IMR-90 (cell line): ENCODE measurements around the gene HAUS7. TPM values are rescaled to one million over a fixed set of nuclear protein-coding genes. Genes with fewer than 3 reads are reported as not detected.

Experiments
- ATAC-seq: fragments of 200-7000 bp; cut with Tn5 transposase; 2 replicates; pipeline ENCODE4 v1.9.1; 2020; ENCODE audit warnings: low read depth, mild to moderate bottlenecking, moderate library complexity
- BruUV-seq: library from RNA; stranded (reverse); fragments of 400-500 nt; replicated peaks from 2 replicates; lab custom pipeline; 2021; lab: Mats Ljungman, UMichigan
- CTCF ChIA-PET: fragments of 300-600 bp; formaldehyde crosslinking; extraction: SDS; loops from one replicate; lab custom pipeline; 2021; ENCODE audit warnings: antibody characterized with exemption; lab: Yijun Ruan, JAX
- POLR2A ChIA-PET: fragments of 300-600 bp; sonication (Branson Sonifier 250); formaldehyde crosslinking; loops from one replicate; lab custom pipeline; 2022; ENCODE audit warnings: antibody characterized with exemption; ENCODE audit not compliant: unreplicated experiment; lab: Charles Lee
- DNase-seq: peaks from one replicate; pipeline ENCODE4 v3.0.0; 2013
- H2AFZ ChIP-seq: replicated peaks from 2 replicates; pipeline ENCODE3; 2013; ENCODE audit warnings: low read length, mild to moderate bottlenecking; ENCODE audit not compliant: poor library complexity
- H2AK5ac ChIP-seq: 2 replicates; pipeline ENCODE4 v1.6.1; 2013; ENCODE audit warnings: low read depth, low read length, inconsistent platforms
- H2AK9ac ChIP-seq: replicated peaks from 2 replicates; pipeline ENCODE3; 2013; ENCODE audit warnings: mild to moderate bottlenecking, low read depth, low read length, moderate library complexity; ENCODE audit not compliant: poor library complexity
- H2BK120ac ChIP-seq: 2 replicates; pipeline ENCODE4 v1.6.1; 2013; ENCODE audit warnings: low read depth, low read length, inconsistent platforms
- H2BK15ac ChIP-seq: 3 replicates; pipeline ENCODE4 v1.6.1; 2013; ENCODE audit warnings: low read depth, low read length, inconsistent platforms
- H2BK20ac ChIP-seq: 2 replicates; pipeline ENCODE4 v1.6.1; 2013; ENCODE audit warnings: low read depth, mild to moderate bottlenecking, inconsistent platforms, low read length, moderate library complexity
- H2BK5ac ChIP-seq: 2 replicates; pipeline ENCODE4 v1.6.1; 2013; ENCODE audit warnings: mild to moderate bottlenecking, low read depth, low read length, inconsistent platforms; ENCODE audit not compliant: poor library complexity, severe bottlenecking
- H3K14ac ChIP-seq: replicated peaks from 2 replicates; pipeline ENCODE4 v1.6.1; 2013; ENCODE audit warnings: low read depth, low read length, inconsistent platforms
- H3K18ac ChIP-seq: 2 replicates; pipeline ENCODE4 v1.6.1; 2013; ENCODE audit warnings: low read depth, low read length, control low read depth
- H3K23ac ChIP-seq: 2 replicates; pipeline ENCODE4 v1.6.1; 2013; ENCODE audit warnings: low read depth, low read length, inconsistent platforms
- H3K27ac ChIP-seq: 2 replicates; pipeline ENCODE4 v1.5.1; 2013; ENCODE audit warnings: mild to moderate bottlenecking, control low read depth, low read length; ENCODE audit not compliant: insufficient read depth
- H3K27me3 ChIP-seq: 2 replicates; pipeline ENCODE4 v1.6.1; 2013; ENCODE audit warnings: low read length; ENCODE audit not compliant: control insufficient read depth, insufficient read depth
- H3K36me3 ChIP-seq: 2 replicates; pipeline ENCODE4 v1.6.1; 2013; ENCODE audit warnings: low read length, mixed read lengths; ENCODE audit not compliant: control insufficient read depth, insufficient read depth
- H3K4ac ChIP-seq: 2 replicates; pipeline ENCODE4 v1.6.1; 2013; ENCODE audit warnings: low read depth, low read length, inconsistent platforms
- H3K4me1 ChIP-seq: 2 replicates; pipeline ENCODE4 v1.6.1; 2013; ENCODE audit warnings: low read length, mixed read lengths; ENCODE audit not compliant: control insufficient read depth, insufficient read depth
- H3K4me2 ChIP-seq: 2 replicates; pipeline ENCODE4 v1.6.1; 2013; ENCODE audit warnings: low read depth, mild to moderate bottlenecking, control low read depth, low read length, moderate library complexity
- H3K4me3 ChIP-seq: 2 replicates; pipeline ENCODE4 v1.5.1; 2013; ENCODE audit warnings: low read depth, mild to moderate bottlenecking, control low read depth, low read length, moderate library complexity; ENCODE audit not compliant: insufficient read depth
- H3K56ac ChIP-seq: 2 replicates; pipeline ENCODE4 v1.6.1; 2013; ENCODE audit warnings: low read length, inconsistent platforms; ENCODE audit not compliant: insufficient read depth; ENCODE audit errors: extremely low read depth
- H3K79me1 ChIP-seq, 2 experiments: 2 replicates each; pipeline ENCODE4 v1.6.1; 2013; ENCODE audit warnings: low read length in 2 of 2, inconsistent platforms in 1 of 2, low read depth in 1 of 2
- H3K9ac ChIP-seq: 2 replicates; pipeline ENCODE4 v1.6.1; 2013; ENCODE audit warnings: low read depth, low read length, control low read depth
- H3K9me1 ChIP-seq: 2 replicates; pipeline ENCODE4 v1.6.1; 2013; ENCODE audit warnings: low read length, inconsistent platforms; ENCODE audit not compliant: insufficient read depth
- H3K9me3 ChIP-seq: 2 replicates; pipeline ENCODE4 v1.6.1; 2013; ENCODE audit warnings: low read length; ENCODE audit not compliant: control insufficient read depth, insufficient read depth
- H4K20me1 ChIP-seq: 2 replicates; pipeline ENCODE4 v1.6.1; 2013; ENCODE audit warnings: low read length, inconsistent platforms; ENCODE audit not compliant: insufficient read depth
- H4K5ac ChIP-seq: 2 replicates; pipeline ENCODE4 v1.6.1; 2013; ENCODE audit warnings: mild to moderate bottlenecking, low read depth, low read length, control low read depth
- H4K8ac ChIP-seq, 2 experiments: 2 replicates each; pipeline ENCODE4 v1.6.1; 2013; ENCODE audit warnings: low read depth in 2 of 2, low read length in 2 of 2, control low read depth in 1 of 2, inconsistent platforms in 1 of 2
- H4K91ac ChIP-seq: 2 replicates; pipeline ENCODE4 v1.6.1; 2013; ENCODE audit warnings: low read depth, low read length, inconsistent platforms; ENCODE audit not compliant: insufficient read depth
- BHLHE40 ChIP-seq: fragments of 150-350 bp; IDR thresholded peaks from 2 replicates; pipeline ENCODE4 v1.6.1; 2016; ENCODE audit warnings: mild to moderate bottlenecking, low read depth, low read length
- CEBPB ChIP-seq: IDR thresholded peaks from 2 replicates; pipeline ENCODE4 v1.6.1; 2012; ENCODE audit warnings: low read depth, low read length, improper control_type of control experiment
- CHD1 ChIP-seq: IDR thresholded peaks from 2 replicates; pipeline ENCODE4 v1.6.1; 2012; ENCODE audit warnings: low read depth, low read length, improper control_type of control experiment
- CTCF ChIP-seq: conservative IDR thresholded peaks from 2 replicates; pipeline ENCODE4 v1.5.1; 2012; ENCODE audit warnings: mild to moderate bottlenecking, low read depth, low read length, improper control_type of control experiment
- ELK1 ChIP-seq: fragments of 150-350 bp; IDR thresholded peaks from 2 replicates; pipeline ENCODE4 v1.6.1; 2016; ENCODE audit warnings: low read depth, mild to moderate bottlenecking, low read length, moderate library complexity, borderline replicate concordance
- FOS ChIP-seq: fragments of 150-350 bp; IDR thresholded peaks from 2 replicates; pipeline ENCODE4 v1.6.1; 2016; ENCODE audit warnings: low read depth, low read length
- MAFK ChIP-seq: IDR thresholded peaks from 2 replicates; pipeline ENCODE4 v1.6.1; 2012; ENCODE audit warnings: low read depth, low read length, improper control_type of control experiment
- MAZ ChIP-seq: IDR thresholded peaks from 2 replicates; pipeline ENCODE4 v1.6.1; 2012; ENCODE audit warnings: low read depth, mild to moderate bottlenecking, low read length, improper control_type of control experiment, moderate library complexity, borderline replicate concordance
- MXI1 ChIP-seq: IDR thresholded peaks from 2 replicates; pipeline ENCODE4 v1.6.1; 2012; ENCODE audit warnings: low read depth, mild to moderate bottlenecking, low read length, moderate library complexity, borderline replicate concordance
- NFE2L2 ChIP-seq: fragments of 150-350 bp; IDR thresholded peaks from 2 replicates; pipeline ENCODE4 v1.6.1; 2016; ENCODE audit warnings: low read depth, mild to moderate bottlenecking, low read length
- POLR2A ChIP-seq: IDR thresholded peaks from 2 replicates; pipeline ENCODE4 v1.6.1; 2012; ENCODE audit warnings: mild to moderate bottlenecking, low read depth, low read length
- RAD21 ChIP-seq: IDR thresholded peaks from 2 replicates; pipeline ENCODE4 v1.6.1; 2012; ENCODE audit warnings: low read length, improper control_type of control experiment
- RCOR1 ChIP-seq: IDR thresholded peaks from 2 replicates; pipeline ENCODE4 v1.6.1; 2012; ENCODE audit warnings: mild to moderate bottlenecking, low read length, improper control_type of control experiment; ENCODE audit not compliant: insufficient replicate concordance
- RFX5 ChIP-seq: IDR thresholded peaks from 2 replicates; pipeline ENCODE4 v1.8.0; 2012; ENCODE audit warnings: low read depth, mild to moderate bottlenecking, low read length, moderate library complexity
- SMC3 ChIP-seq: fragments of 150-350 bp; IDR thresholded peaks from 2 replicates; pipeline ENCODE4 v1.6.1; 2016; ENCODE audit warnings: low read depth, mild to moderate bottlenecking, antibody characterized with exemption, low read length, moderate library complexity
- USF2 ChIP-seq: fragments of 150-350 bp; IDR thresholded peaks from 2 replicates; pipeline ENCODE4 v1.6.1; 2017; ENCODE audit warnings: mild to moderate bottlenecking, antibody characterized with exemption, low read length, low read depth
- WGBS, 2 experiments: methylation state at CpG; one replicate each; pipeline versions ENCODE4 v1.1.5 to v1.1.7; 2013; ENCODE audit warnings: missing lambda C conversion rate in 2 of 2; ENCODE audit not compliant: insufficient read length in 1 of 2; ENCODE audit errors: extremely low coverage in 2 of 2; 5-methylcytosine and 5-hydroxymethylcytosine counted together
- dilution Hi-C: fragments of 300-500 bp; cut with HindIII; formaldehyde crosslinking; loops from one replicate; pipeline ENCODE4 v1.14.3; 2018; ENCODE audit warnings: low sequenced_read_pairs; ENCODE audit not compliant: unreplicated experiment
- in situ Hi-C: fragments of 300-500 bp; cut with MboI; formaldehyde crosslinking; loops from 3 replicates; pipeline ENCODE4 v1.14.3; 2019; ENCODE audit warnings: low sequenced_read_pairs, inconsistent platforms, mixed read lengths
- intact Hi-C: fragments of 100-400 bp; cut with micrococcal nuclease; formaldehyde crosslinking; loops from 2 replicates; pipeline ENCODE4 v1.10.0; 2022
- polyA plus RNA-seq, 3 experiments: library from polyadenylated mRNA; depleted of rRNA; stranded (reverse); fragments of >200 nt; gene quantifications; 2 replicates each; pipeline ENCODE4 v1.2.3, GENCODE V29; 2012; ENCODE audit warnings: low replicate concordance in 1 of 3
- total RNA-seq: library from RNA; depleted of rRNA; stranded (reverse); fragments of >200 nt; gene quantifications from 2 replicates; pipeline ENCODE4 v1.2.3, GENCODE V29; 2012

Gene HAUS7
- total and polyA plus RNA-seq, 2 of the 4 experiments (the other 2 are of a cell fraction): 10.8 to 25.9 TPM

GRCh38 chrX:153513265-153513664 lies 42.9 kb upstream of the HAUS7 start:
- Histone ChIP-seq H2BK15ac (no peak overlapping the region), H3K56ac (no peak overlapping the region), H3K27me3 (peaks cover 17% of the 10 kb centered on the region), H2BK5ac (no peak overlapping the region), H4K91ac (no peak overlapping the region), H3K9me3 (no peaks in the 10 kb centered on the region), H3K23ac (no peak overlapping the region), H3K14ac (no peak overlapping the region), H2AK9ac (no peak overlapping the region), H3K9me1 (no peaks in the 10 kb centered on the region; the same call in 1 of the 2 replicates), H2AK5ac (no peak overlapping the region), H2AFZ (no peak overlapping the region), H3K27ac (no peak overlapping the region), H2BK120ac (no peak overlapping the region), H3K4me1 (no peaks in the 10 kb centered on the region), H3K18ac (no peak overlapping the region), H3K9ac (no peak overlapping the region), H3K4ac (no peak overlapping the region), H3K36me3 (no peaks in the 10 kb centered on the region), H3K4me3 (no peak overlapping the region), H2BK20ac (no peak overlapping the region), H3K79me1 (no peaks in the 10 kb centered on the region), H4K20me1 (no peaks in the 10 kb centered on the region), H4K8ac (no peak overlapping the region), H3K4me2 (no peak overlapping the region), H4K5ac (no peak overlapping the region)
- TF ChIP-seq POLR2A (no peak), BHLHE40 (no peak), CEBPB (no peak), USF2 (no peak), SMC3 (no peak), CTCF (no peak), RAD21 (no peak), RCOR1 (no peak), CHD1 (no peak), FOS (no peak), MAZ (no peak), RFX5 (no peak), MAFK (no peak), MXI1 (no peak), NFE2L2 (no peak), ELK1 (no peak)
- in situ Hi-C loops (no loop called here), intact Hi-C loops (no loop called here), dilution Hi-C loops (no loop called here)
- no TSS peak for BruUV-seq
- DNase-seq (no peak), ATAC-seq (no peak)
- WGBS, 2 experiments: 67% methylated on average over 5 of the region's 5 CpGs; no CpG with 5 or more reads in 1 of the 2 experiments
- POLR2A ChIA-PET: no interaction called here
- CTCF ChIA-PET: no interaction called here
